B cell (primary cell): ENCODE measurements around the gene CHST15. TPM values are rescaled to one million over a fixed set of nuclear protein-coding genes. Genes with fewer than 3 reads are reported as not detected.

ENCODE experiments used
- ATAC-seq: fragments of 200-7000 bp; cut with Tn5 transposase; one replicate; pipeline ENCODE4 v1.10.0; 2021; ENCODE audit warnings: low read depth, mild to moderate bottlenecking, moderate number of reproducible peaks, moderate library complexity
- CTCF ChIA-PET: fragments of 350-600 bp; sonication (Branson Sonifier 250); formaldehyde crosslinking; loops from one replicate; lab custom pipeline; 2021; ENCODE audit warnings: antibody characterized with exemption, inconsistent platforms; lab: Charles Lee
- POLR2A ChIA-PET: fragments of 350-600 bp; sonication (Branson Sonifier 250); formaldehyde crosslinking; loops from one replicate; lab custom pipeline; 2021; ENCODE audit warnings: antibody characterized with exemption; lab: Charles Lee
- DNase-seq: peaks from one replicate; pipeline ENCODE4 v3.0.0; 2013
- H2AFZ ChIP-seq: 2 replicates; pipeline ENCODE4 v1.6.1; 2012; ENCODE audit warnings: mild to moderate bottlenecking, low read depth, low read length; ENCODE audit not compliant: insufficient read depth, poor library complexity, severe bottlenecking
- H3K27ac ChIP-seq, 2 donors: 1 replicate in 1 of 2; 2 replicates in 1 of 2; pipeline ENCODE4 v1.5.1; 2012 to 2013; ENCODE audit warnings: low read length in 2 of 2, mild to moderate bottlenecking in 2 of 2, moderate library complexity in 1 of 2
- H3K27me3 ChIP-seq, 4 experiments: fragments of 200-600 bp in 1 of 4; sonication (generic) in 1 of 4; replicated peaks in 1 of 4; 1 replicate in 2 of 4; 2 replicates in 2 of 4; pipeline versions ENCODE4 v1.6.1 to v1.7.0; 2013 to 2016; ENCODE audit warnings: low read length in 3 of 4, mild to moderate bottlenecking in 2 of 4, mixed read lengths in 1 of 4, moderate library complexity in 1 of 4; ENCODE audit not compliant: insufficient read depth in 4 of 4, control insufficient read depth in 3 of 4; ENCODE audit errors: control extremely low read depth in 1 of 4
- H3K36me3 ChIP-seq, 2 experiments: replicated peaks in 1 of 2; 1 replicate in 1 of 2; 2 replicates in 1 of 2; pipeline versions ENCODE4 v1.6.1 to v1.7.1; 2013; ENCODE audit warnings: low read length in 1 of 2; ENCODE audit not compliant: insufficient read depth in 2 of 2, control insufficient read depth in 1 of 2; ENCODE audit errors: control extremely low read depth in 1 of 2, extremely low read depth in 1 of 2
- H3K4me1 ChIP-seq, 2 donors: fragments of 200-600 bp in 1 of 2; sonication (generic) in 1 of 2; 1 replicate in 1 of 2; 2 replicates in 1 of 2; pipeline versions ENCODE4 v1.5.1 to v1.6.1; 2013 to 2017; ENCODE audit warnings: low read length in 2 of 2; ENCODE audit not compliant: control insufficient read depth in 2 of 2, insufficient read depth in 2 of 2
- H3K4me2 ChIP-seq: replicated peaks from 2 replicates; pipeline ENCODE3; 2012; ENCODE audit warnings: mild to moderate bottlenecking, low read depth, low read length; ENCODE audit not compliant: poor library complexity, severe bottlenecking
- H3K4me3 ChIP-seq, 5 experiments: fragments of 200-600 bp in 1 of 5; sonication (generic) in 1 of 5; 1 replicate in 3 of 5; 2 replicates in 2 of 5; pipeline versions ENCODE4 v1.5.1 to v1.7.0; 2011 to 2016; ENCODE audit warnings: low read length in 4 of 5, mild to moderate bottlenecking in 4 of 5, low read depth in 2 of 5, control low read depth in 1 of 5, moderate library complexity in 1 of 5; ENCODE audit not compliant: insufficient read depth in 1 of 5; ENCODE audit errors: control extremely low read depth in 1 of 5, extremely low read depth in 1 of 5
- H3K79me2 ChIP-seq: fragments of 200-600 bp; sonication (generic); one replicate; pipeline ENCODE4 v1.6.0; 2016; ENCODE audit warnings: low read length; ENCODE audit not compliant: control insufficient read depth, insufficient read depth
- H3K9ac ChIP-seq: fragments of 200-600 bp; sonication (generic); 2 replicates; pipeline ENCODE4 v1.6.1; 2017; ENCODE audit warnings: mild to moderate bottlenecking, low read length, moderate library complexity
- H3K9me3 ChIP-seq, 3 donors: one replicate each; pipeline versions ENCODE4 v1.6.1 to v1.7.1; 2013; ENCODE audit warnings: low read length in 2 of 3; ENCODE audit not compliant: control insufficient read depth in 2 of 3, insufficient read depth in 1 of 3; ENCODE audit errors: control extremely low read depth in 1 of 3
- H4K20me1 ChIP-seq: 2 replicates; pipeline ENCODE4 v1.6.0; 2012; ENCODE audit warnings: mild to moderate bottlenecking, low read length; ENCODE audit not compliant: insufficient read depth, control insufficient read depth, poor library complexity, severe bottlenecking
- H3K27ac Mint-ChIP-seq: one replicate; pipeline ENCODE4 v1.8.0; 2021; ENCODE audit warnings: mixed read lengths
- H3K27me3 Mint-ChIP-seq: one replicate; pipeline ENCODE4 v1.8.0; 2021; ENCODE audit warnings: mixed read lengths
- H3K4me1 Mint-ChIP-seq: one replicate; pipeline ENCODE4 v1.8.0; 2021; ENCODE audit warnings: mixed read lengths
- H3K4me3 Mint-ChIP-seq: one replicate; pipeline ENCODE4 v1.8.0; 2021; ENCODE audit warnings: mixed read lengths
- H3K9me3 Mint-ChIP-seq: one replicate; pipeline ENCODE4 v1.8.0; 2022; ENCODE audit warnings: mixed read lengths; ENCODE audit not compliant: insufficient read depth
- EZH2 ChIP-seq: IDR thresholded peaks from 2 replicates; pipeline ENCODE4 v1.6.1; 2012; ENCODE audit warnings: borderline replicate concordance, low read depth, mild to moderate bottlenecking, moderate library complexity, low read length; ENCODE audit not compliant: insufficient read depth, poor library complexity, severe bottlenecking
- WGBS: methylation state at CpG from one replicate; pipeline ENCODE4 v1.1.5; 2013; ENCODE audit warnings: missing lambda C conversion rate; ENCODE audit not compliant: insufficient coverage; 5-methylcytosine and 5-hydroxymethylcytosine counted together
- intact Hi-C: fragments of 100-400 bp; cut with micrococcal nuclease; formaldehyde crosslinking; loops from one replicate; pipeline ENCODE4 v1.10.0; 2022
- polyA plus RNA-seq: library from polyadenylated mRNA; depleted of rRNA; stranded (reverse); fragments of >200 nt; gene quantifications from 2 replicates; pipeline ENCODE4 v1.2.3, GENCODE V29; 2012
- total RNA-seq, 2 donors: library from RNA; stranded (reverse); fragments of 120-200 nt in 1 of 2; gene quantifications; 1 replicate in 1 of 2; 2 replicates in 1 of 2; pipeline versions ENCODE4 v1.2.3 to v1.2.4, GENCODE V29; 2013 to 2022
- TF ChIP-seq, protein P1 (sequence below): fragments of 200-600 bp; IDR thresholded peaks from one replicate; pipeline ENCODE4 v1.8.0; 2022; ENCODE audit warnings: antibody characterized with exemption, mild to moderate bottlenecking

CHST15 gene
- total and polyA plus RNA-seq, 2 donors (not counting 1 experiment from before 2014, with no cell fraction given): 17.9 to 75.4 TPM

- intact Hi-C loops: no loop called here
- no peak overlapping the region for H2AFZ ChIP-seq
- no peak for DNase-seq
- no peak overlapping the region for H3K9ac ChIP-seq
- H3K36me3 ChIP-seq: peaks cover 0 to 15% of the 10 kb centered on the region in 2 experiments
- TF ChIP-seq, protein P1, sequence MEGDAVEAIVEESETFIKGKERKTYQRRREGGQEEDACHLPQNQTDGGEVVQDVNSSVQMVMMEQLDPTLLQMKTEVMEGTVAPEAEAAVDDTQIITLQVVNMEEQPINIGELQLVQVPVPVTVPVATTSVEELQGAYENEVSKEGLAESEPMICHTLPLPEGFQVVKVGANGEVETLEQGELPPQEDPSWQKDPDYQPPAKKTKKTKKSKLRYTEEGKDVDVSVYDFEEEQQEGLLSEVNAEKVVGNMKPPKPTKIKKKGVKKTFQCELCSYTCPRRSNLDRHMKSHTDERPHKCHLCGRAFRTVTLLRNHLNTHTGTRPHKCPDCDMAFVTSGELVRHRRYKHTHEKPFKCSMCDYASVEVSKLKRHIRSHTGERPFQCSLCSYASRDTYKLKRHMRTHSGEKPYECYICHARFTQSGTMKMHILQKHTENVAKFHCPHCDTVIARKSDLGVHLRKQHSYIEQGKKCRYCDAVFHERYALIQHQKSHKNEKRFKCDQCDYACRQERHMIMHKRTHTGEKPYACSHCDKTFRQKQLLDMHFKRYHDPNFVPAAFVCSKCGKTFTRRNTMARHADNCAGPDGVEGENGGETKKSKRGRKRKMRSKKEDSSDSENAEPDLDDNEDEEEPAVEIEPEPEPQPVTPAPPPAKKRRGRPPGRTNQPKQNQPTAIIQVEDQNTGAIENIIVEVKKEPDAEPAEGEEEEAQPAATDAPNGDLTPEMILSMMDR: no peak
- TF ChIP-seq EZH2: no peak
- H3K9me3 ChIP-seq: no peaks in the 10 kb centered on the region
- H3K4me1 Mint-ChIP-seq: peaks cover 75% of the 10 kb centered on the region
- peaks cover 55 to 69% of the 10 kb centered on the region in 2 donors for H3K4me1 ChIP-seq
- H3K4me3 ChIP-seq: no peak overlapping the region
- H3K4me3 Mint-ChIP-seq: no peak overlapping the region
- CTCF ChIA-PET: interaction anchor here (0.9 to 1.4 kb wide), 3 partner anchors 8 to 10 kb away, joined by 3 to 6 read pairs (median 5); no protein-coding TSS in a partner anchor
- no peaks in the 10 kb centered on the region for H3K9me3 Mint-ChIP-seq
- no peak for ATAC-seq
- peaks cover 45% of the 10 kb centered on the region for H4K20me1 ChIP-seq
- no peak overlapping the region for H3K4me2 ChIP-seq
- no peaks in the 10 kb centered on the region for H3K27me3 Mint-ChIP-seq
- POLR2A ChIA-PET: interaction anchor here (3.3 kb wide), 1 partner anchor 10 kb away, joined by 19 read pairs; the partner anchor contains the start of gene CHST15
- WGBS: 97% methylated on average over 12 of the region's 13 CpGs
- no peak overlapping the region for H3K27ac ChIP-seq
- no peaks in the 10 kb centered on the region for H3K27me3 ChIP-seq
- H3K27ac Mint-ChIP-seq: no peak overlapping the region
- peaks cover 59% of the 10 kb centered on the region for H3K79me2 ChIP-seq
Measured at GRCh38 chr10:124081547-124082140, 11.8 kb downstream of the CHST15 start.

DNA sequence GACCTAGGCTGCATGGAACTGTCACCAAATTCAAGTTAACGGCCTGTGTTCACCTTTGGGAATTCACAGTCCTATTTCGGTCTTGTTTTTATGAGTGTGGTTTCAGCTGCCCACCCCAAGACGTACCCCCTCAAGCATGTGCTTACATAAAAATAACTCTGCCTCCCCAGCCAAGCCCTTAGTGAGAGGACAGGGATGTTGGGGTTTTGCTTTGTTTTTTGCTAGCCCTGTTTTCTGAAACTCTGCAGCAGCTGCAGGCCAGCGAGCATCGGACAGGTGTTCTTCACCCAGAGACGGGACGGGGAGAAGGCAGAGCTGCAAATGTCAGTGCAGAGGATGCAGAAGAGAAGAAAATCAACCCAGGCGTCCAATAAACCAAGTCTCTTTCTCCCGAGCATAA lies 13.5 kb downstream of the CHST15 start:
- no peaks in the 10 kb centered on the region for H3K9me3 ChIP-seq
- whole genome bisulfite sequencing: 3% methylated on average over 6 of the region's 9 CpGs
- Mint-ChIP-seq H3K27me3 (no peaks in the 10 kb centered on the region), H3K4me1 (peaks cover 73% of the 10 kb centered on the region), H3K4me3 (peak overlapping the region; percentile 60), H3K27ac (peak overlapping the region; percentile 73), H3K9me3 (no peaks in the 10 kb centered on the region)
- peaks cover 48% of the 10 kb centered on the region for H3K79me2 ChIP-seq
- POLR2A ChIA-PET: interaction anchor here (1.1 to 3.3 kb wide), 4 partner anchors 10 to 49 kb away, joined by 3 to 19 read pairs (median 5); partner anchors contain the start of gene CHST15
- no peak overlapping the region for H2AFZ ChIP-seq
- H3K27ac ChIP-seq: no peak overlapping the region
- H3K4me3 ChIP-seq: no peak overlapping the region
- peak; percentile 66 for ATAC-seq
- peaks cover 53 to 67% of the 10 kb centered on the region in 2 donors for H3K4me1 ChIP-seq
- H3K27me3 ChIP-seq: no peaks in the 10 kb centered on the region
- no peak for TF ChIP-seq EZH2
- peak overlapping the region; percentile 42 for H3K4me2 ChIP-seq
- intact Hi-C loops: loop anchor here (1.0 kb wide), 1 partner anchor 8 kb away; no protein-coding TSS in a partner anchor
- H3K36me3 ChIP-seq: peaks cover 0 to 15% of the 10 kb centered on the region in 2 experiments
- H4K20me1 ChIP-seq: peaks cover 29% of the 10 kb centered on the region
- DNase-seq: no peak
- CTCF ChIA-PET: interaction anchor here (0.7 to 2.0 kb wide), 2 partner anchors 11 to 36 kb away, joined by 3 to 6 read pairs; no protein-coding TSS in a partner anchor
- peak overlapping the region; percentile 19 for H3K9ac ChIP-seq
